Neuronal stem cell (in vitro differentiated cells): ENCODE measurements around the gene SLC9A4.

ENCODE experiments used
- DNase-seq: peaks from one replicate; pipeline ENCODE4 v3.0.0-alpha.2; 2013; ENCODE audit warnings: low spot score
- H2AFZ ChIP-seq: one replicate; pipeline ENCODE4 v1.6.1; 2013; ENCODE audit warnings: mild to moderate bottlenecking, low read length, inconsistent platforms
- H2AK5ac ChIP-seq: 2 replicates; pipeline ENCODE4 v1.6.1; 2013; ENCODE audit warnings: low read depth, mild to moderate bottlenecking, inconsistent platforms, low read length, moderate library complexity, mixed read lengths
- H2BK120ac ChIP-seq: 2 replicates; pipeline ENCODE4 v1.6.1; 2013; ENCODE audit warnings: low read depth, mild to moderate bottlenecking, inconsistent platforms, low read length, moderate library complexity, mixed read lengths
- H2BK12ac ChIP-seq: one replicate; pipeline ENCODE4 v1.6.1; 2013; ENCODE audit warnings: low read length, inconsistent platforms
- H2BK15ac ChIP-seq: 2 replicates; pipeline ENCODE4 v1.6.1; 2013; ENCODE audit warnings: mild to moderate bottlenecking, low read length, inconsistent platforms, mixed read lengths
- H2BK5ac ChIP-seq: one replicate; pipeline ENCODE4 v1.6.1; 2013; ENCODE audit warnings: inconsistent platforms, mild to moderate bottlenecking, low read length, moderate library complexity
- H3K14ac ChIP-seq: one replicate; pipeline ENCODE4 v1.6.1; 2013; ENCODE audit warnings: low read length, inconsistent platforms
- H3K18ac ChIP-seq: 2 replicates; pipeline ENCODE4 v1.6.1; 2013; ENCODE audit warnings: low read length, inconsistent platforms
- H3K23ac ChIP-seq: 2 replicates; pipeline ENCODE4 v1.6.1; 2013; ENCODE audit warnings: low read depth, mild to moderate bottlenecking, mixed read lengths, low read length, inconsistent platforms; ENCODE audit not compliant: poor library complexity
- H3K27ac ChIP-seq: replicated peaks from 3 replicates; pipeline ENCODE4 v1.5.1; 2013; ENCODE audit warnings: low read length, inconsistent platforms
- H3K27me3 ChIP-seq, 3 experiments: 2 replicates each; pipeline ENCODE4 v1.6.1; 2013; ENCODE audit warnings: low read length in 3 of 3, mild to moderate bottlenecking in 2 of 3, inconsistent platforms in 1 of 3, low read depth in 1 of 3, mixed read lengths in 1 of 3, moderate library complexity in 1 of 3; ENCODE audit not compliant: control insufficient read depth in 3 of 3, insufficient read depth in 3 of 3
- H3K36me3 ChIP-seq, 2 donors: replicated peaks in 1 of 2; 2 replicates each; pipeline ENCODE4 v1.6.1; 2013; ENCODE audit warnings: low read length in 2 of 2; ENCODE audit not compliant: control insufficient read depth in 2 of 2, insufficient read depth in 2 of 2
- H3K4ac ChIP-seq: 2 replicates; pipeline ENCODE4 v1.6.1; 2013; ENCODE audit warnings: inconsistent platforms, mild to moderate bottlenecking, low read length, moderate library complexity
- H3K4me1 ChIP-seq, 2 donors: 1 replicate in 1 of 2; 2 replicates in 1 of 2; pipeline ENCODE4 v1.6.1; 2013; ENCODE audit warnings: low read length in 2 of 2, low read depth in 1 of 2; ENCODE audit not compliant: control insufficient read depth in 2 of 2, insufficient read depth in 1 of 2
- H3K4me2 ChIP-seq: one replicate; pipeline ENCODE4 v1.6.1; 2013; ENCODE audit warnings: mild to moderate bottlenecking, low read length, inconsistent platforms; ENCODE audit not compliant: insufficient read depth, poor library complexity, severe bottlenecking
- H3K4me3 ChIP-seq, 2 donors: 2 replicates each; pipeline ENCODE4 v1.5.1; 2013; ENCODE audit warnings: low read length in 2 of 2, mild to moderate bottlenecking in 2 of 2, inconsistent platforms in 1 of 2, moderate library complexity in 1 of 2
- H3K79me1 ChIP-seq: one replicate; pipeline ENCODE4 v1.6.1; 2013; ENCODE audit warnings: low read depth, mild to moderate bottlenecking, inconsistent platforms, low read length, moderate library complexity
- H3K9ac ChIP-seq: one replicate; pipeline ENCODE4 v1.6.1; 2013; ENCODE audit warnings: mild to moderate bottlenecking, low read depth, low read length, inconsistent platforms; ENCODE audit not compliant: poor library complexity
- H3K9me3 ChIP-seq, 2 donors: replicated peaks in 1 of 2; 2 replicates each; pipeline versions ENCODE3 to v1.6.1; 2013; ENCODE audit warnings: low read length in 2 of 2, mild to moderate bottlenecking in 2 of 2, inconsistent platforms in 1 of 2, low read depth in 1 of 2, mixed read lengths in 1 of 2, moderate library complexity in 1 of 2; ENCODE audit not compliant: control insufficient read depth in 2 of 2, insufficient read depth in 1 of 2
- H4K8ac ChIP-seq: one replicate; pipeline ENCODE4 v1.6.1; 2013; ENCODE audit warnings: low read depth, mild to moderate bottlenecking, inconsistent platforms, low read length, moderate library complexity
- H4K91ac ChIP-seq: one replicate; pipeline ENCODE4 v1.6.1; 2013; ENCODE audit warnings: low read length, low read depth, mild to moderate bottlenecking, inconsistent platforms; ENCODE audit not compliant: poor library complexity
- WGBS, 2 donors: extraction: QIAGEN DNeasy Blood & Tissue Kit; methylation state at CpG; one replicate each; pipeline ENCODE4 v1.1.7; 2013; ENCODE audit warnings: missing lambda C conversion rate in 2 of 2, mixed read lengths in 1 of 2; ENCODE audit not compliant: insufficient read length in 2 of 2, insufficient replicate concordance in 1 of 2; ENCODE audit errors: extremely low coverage in 2 of 2; 5-methylcytosine and 5-hydroxymethylcytosine counted together

Gene SLC9A4

GRCh38 chr2:102483086-102483485 lies 10.1 kb downstream of the SLC9A4 start:
- Histone ChIP-seq H3K23ac (no peak overlapping the region), H3K36me3 (no peaks in the 10 kb centered on the region), H3K9me3 (no peaks in the 10 kb centered on the region), H2BK5ac (no peak overlapping the region), H3K4me1 (no peaks in the 10 kb centered on the region), H2AK5ac (no peak overlapping the region), H4K8ac (no peak overlapping the region), H4K91ac (no peak overlapping the region), H2BK12ac (no peak overlapping the region), H3K79me1 (no peaks in the 10 kb centered on the region), H3K18ac (no peak overlapping the region), H3K4ac (no peak overlapping the region), H3K27me3 (no peaks in the 10 kb centered on the region), H3K27ac (no peak overlapping the region), H2AFZ (no peak overlapping the region), H2BK15ac (no peak overlapping the region), H3K4me3 (no peak overlapping the region), H3K4me2 (no peak overlapping the region), H3K9ac (no peak overlapping the region), H3K14ac (no peak overlapping the region), H2BK120ac (no peak overlapping the region)
- no CpG with 5 or more reads among the region's 6 CpGs for WGBS, 2 donors
- DNase-seq: no peak

- Histone ChIP-seq H3K23ac (no peak overlapping the region), H3K36me3 (no peaks in the 10 kb centered on the region), H2BK15ac (no peak overlapping the region), H3K79me1 (no peaks in the 10 kb centered on the region), H3K9ac (no peak overlapping the region), H3K18ac (no peak overlapping the region), H3K27ac (no peak overlapping the region), H3K9me3 (no peaks in the 10 kb centered on the region), H3K4me2 (no peak overlapping the region), H2AFZ (no peak overlapping the region), H3K4me1 (no peaks in the 10 kb centered on the region), H3K4ac (no peak overlapping the region), H2BK5ac (no peak overlapping the region), H2AK5ac (no peak overlapping the region), H4K8ac (no peak overlapping the region), H2BK120ac (no peak overlapping the region), H3K14ac (no peak overlapping the region), H3K27me3 (no peaks in the 10 kb centered on the region), H4K91ac (no peak overlapping the region), H3K4me3 (no peak overlapping the region), H2BK12ac (no peak overlapping the region)
- DNase-seq: no peak
- no CpG with 5 or more reads among the region's 6 CpGs for WGBS, 2 donors
Observed at GRCh38 chr2:102484310-102485061, 11.5 kb downstream of the SLC9A4 start.

- no peak overlapping the region for H3K27ac ChIP-seq
- H3K27me3 ChIP-seq: no peaks in the 10 kb centered on the region
- H3K4ac ChIP-seq: no peak overlapping the region
- H4K91ac ChIP-seq: no peak overlapping the region
- no peak overlapping the region for H3K4me3 ChIP-seq
- H2BK15ac ChIP-seq: no peak overlapping the region
- H3K9me3 ChIP-seq: no peaks in the 10 kb centered on the region
- no CpG with 5 or more reads among the region's 5 CpGs for WGBS, 2 donors
- no peak overlapping the region for H3K23ac ChIP-seq
- no peak overlapping the region for H3K9ac ChIP-seq
- H3K14ac ChIP-seq: no peak overlapping the region
- H3K4me2 ChIP-seq: no peak overlapping the region
- H2AFZ ChIP-seq: no peak overlapping the region
- no peak for DNase-seq
- H3K79me1 ChIP-seq: no peaks in the 10 kb centered on the region
- no peak overlapping the region for H2BK12ac ChIP-seq
- H2BK120ac ChIP-seq: no peak overlapping the region
- H4K8ac ChIP-seq: no peak overlapping the region
- no peak overlapping the region for H2AK5ac ChIP-seq
- H3K18ac ChIP-seq: no peak overlapping the region
- H3K36me3 ChIP-seq: no peaks in the 10 kb centered on the region
- H2BK5ac ChIP-seq: no peak overlapping the region
- no peaks in the 10 kb centered on the region for H3K4me1 ChIP-seq
Observed at GRCh38 chr2:102485147-102485785, 12.2 kb downstream of the SLC9A4 start.

DNA sequence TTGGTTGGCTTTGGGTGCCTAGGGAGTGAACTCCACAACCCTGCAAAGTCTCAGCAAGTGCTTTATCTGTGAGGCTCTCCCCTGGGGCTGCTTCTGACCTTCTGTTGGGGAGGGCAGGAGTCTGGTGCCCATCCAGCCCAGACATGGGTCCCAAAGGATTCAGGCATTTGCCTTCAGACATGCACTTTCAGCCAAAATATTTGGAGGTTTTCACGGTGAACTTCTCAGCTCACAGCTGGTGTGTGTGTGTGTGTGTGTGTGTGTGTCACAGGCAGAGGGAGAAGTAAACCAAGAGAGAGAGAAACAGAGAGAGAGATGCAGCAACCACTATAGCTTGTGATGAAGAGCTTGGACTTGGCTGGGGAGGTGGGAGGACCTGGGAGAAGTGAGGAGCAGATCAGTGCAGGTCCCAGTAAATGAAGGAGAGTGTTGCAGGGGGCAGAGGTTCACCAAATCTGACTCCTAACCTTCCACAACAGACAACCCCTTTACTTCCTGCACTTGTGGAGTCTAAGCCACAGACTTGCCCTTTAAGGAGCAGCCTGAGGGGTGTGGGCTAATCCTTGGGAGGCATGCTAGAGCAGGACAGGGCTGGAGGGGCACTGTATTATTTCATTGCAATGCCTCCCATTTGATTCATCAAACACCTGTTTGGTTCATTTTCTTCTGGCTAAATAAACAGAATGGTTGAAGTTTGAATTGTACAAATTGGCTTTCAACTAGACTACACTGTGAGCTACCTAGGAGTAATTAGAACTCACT lies 14.1 kb downstream of the SLC9A4 start:
- Histone ChIP-seq H2BK120ac (no peak overlapping the region), H3K4me2 (no peak overlapping the region), H3K36me3 (no peaks in the 10 kb centered on the region), H3K27me3 (no peaks in the 10 kb centered on the region), H2BK5ac (no peak overlapping the region), H3K9ac (no peak overlapping the region), H2BK15ac (no peak overlapping the region), H3K23ac (no peak overlapping the region), H3K14ac (no peak overlapping the region), H3K4me3 (no peak overlapping the region), H3K18ac (no peak overlapping the region), H3K27ac (no peak overlapping the region), H2AFZ (no peak overlapping the region), H2BK12ac (no peak overlapping the region), H4K91ac (no peak overlapping the region), H3K79me1 (no peaks in the 10 kb centered on the region), H3K4ac (no peak overlapping the region), H3K4me1 (no peaks in the 10 kb centered on the region), H3K9me3 (no peaks in the 10 kb centered on the region), H2AK5ac (no peak overlapping the region), H4K8ac (no peak overlapping the region)
- no CpG with 5 or more reads among the region's 1 CpG for WGBS, 2 donors
- no peak for DNase-seq
